Neural cell (in vitro differentiated cells): ENCODE measurements around the gene NF1.

ENCODE experiments used
- CTCF ChIP-seq: fragments of 450-650 bp; IDR thresholded peaks from 2 replicates; pipeline ENCODE4 v1.5.1; 2014; ENCODE audit warnings: antibody characterized with exemption, mild to moderate bottlenecking, moderate library complexity; ENCODE audit not compliant: poor library complexity, severe bottlenecking
- EP300 ChIP-seq: fragments of 450-650 bp; conservative IDR thresholded peaks from 2 replicates; pipeline ENCODE4 v1.6.1; 2014; ENCODE audit warnings: antibody characterized with exemption, mild to moderate bottlenecking, moderate library complexity; ENCODE audit not compliant: poor library complexity, severe bottlenecking
- EZH2 ChIP-seq: fragments of 200-600, 300-800 bp; shearing (Covaris generic), sonication (generic); IDR thresholded peaks from 2 replicates; pipeline ENCODE4 v1.6.1; 2014; ENCODE audit warnings: antibody characterized with exemption, low read length, borderline replicate concordance, mild to moderate bottlenecking; ENCODE audit not compliant: insufficient read depth, poor library complexity, severe bottlenecking
- MXI1 ChIP-seq: fragments of 450-650 bp; conservative IDR thresholded peaks from 2 replicates; pipeline ENCODE4 v1.6.1; 2014; ENCODE audit warnings: antibody characterized with exemption, mild to moderate bottlenecking; ENCODE audit not compliant: poor library complexity, severe bottlenecking
- POLR2AphosphoS5 ChIP-seq: IDR thresholded peaks from 2 replicates; pipeline ENCODE4 v1.6.1; 2012

- TF ChIP-seq CTCF (no peak), EP300 (no peak), EZH2 (no peak), MXI1 (no peak), POLR2AphosphoS5 (no peak)
Measured at GRCh38 chr17:31311526-31311925, 216.7 kb downstream of the NF1 start.
